ENCODE results near the gene PDE7B. TPM values are rescaled to one million over a fixed set of nuclear protein-coding genes. Genes with fewer than 3 reads are reported as not detected.

PDE7B gene
- total and polyA plus RNA-seq, 2 of the 8 experiments (the other 6 are each of a cell fraction or from before 2014, with no cell fraction given), result not detected

DNA sequence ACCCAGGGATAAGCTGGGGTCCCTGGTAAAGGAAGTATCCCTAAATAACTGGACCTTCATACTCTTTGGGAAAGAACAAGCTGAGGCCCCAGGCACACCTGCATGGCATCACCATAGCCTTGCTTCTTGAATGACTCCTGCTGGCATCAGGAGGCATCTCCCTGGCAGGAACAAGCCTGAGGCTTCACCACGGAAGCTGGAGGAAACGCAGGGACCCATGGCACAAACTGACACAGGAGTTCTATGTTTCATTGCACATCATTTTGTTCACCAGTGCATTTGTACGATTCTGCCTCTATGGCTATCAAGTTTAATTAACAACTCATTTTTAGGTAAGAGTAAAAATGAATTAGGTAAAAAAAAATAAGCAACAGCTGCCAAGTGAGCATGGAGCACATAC, 619 bp upstream of the PDE7B start:
- no peak overlapping the region for H3K4ac ChIP-seq (replicated peaks; ENCODE audit: insufficient read length, low read depth, low read length)
- no peak overlapping the region for H2AK5ac ChIP-seq (ENCODE audit: low read depth, low read length)
- FAIRE-seq (no peak), DNase-seq (ENCODE audit: low read depth in 1 of 2, low spot score in 2 of 2) (no peak)
- no peak overlapping the region for H3K4me2 ChIP-seq (ENCODE audit: insufficient read depth in 1 of 2, low read depth in 2 of 2, low read length in 2 of 2)
- no peak overlapping the region for H2BK120ac ChIP-seq (replicated peaks; ENCODE audit: low read depth, low read length)
- H4K91ac ChIP-seq (replicated peaks; ENCODE audit: insufficient read length, low read length), result no peak overlapping the region
- no peak overlapping the region for H4K5ac ChIP-seq (ENCODE audit: insufficient read length, low read depth, low read length)
- no peak overlapping the region for H3K9ac ChIP-seq (replicated peaks in 1 of 4; ENCODE audit: extremely low read depth in 1 of 4, low read depth in 3 of 4, low read length in 3 of 4)
- no peak overlapping the region for H2AFZ ChIP-seq (ENCODE audit: low read length)
- POLR2A ChIA-PET (ENCODE audit: partially characterized antibody), result no interaction called here
- H3K18ac ChIP-seq (ENCODE audit: extremely low read depth, low read length), result no peak overlapping the region
- no peak overlapping the region for H3K4me3 ChIP-seq (ENCODE audit: extremely low read depth in 1 of 4, insufficient read depth in 2 of 4, low read depth in 3 of 4, low read length in 4 of 4)
- no peak overlapping the region for H3K23ac ChIP-seq (ENCODE audit: insufficient read length)
- no peaks in the 10 kb centered on the region for H3K4me1 ChIP-seq (replicated peaks in 1 of 4; ENCODE audit: control insufficient read depth in 3 of 4, insufficient read depth in 4 of 4, low read length in 3 of 4)
- H4K20me1 ChIP-seq (replicated peaks in 1 of 2; ENCODE audit: control insufficient read depth in 1 of 2, insufficient read depth in 2 of 2, low read length in 2 of 2), result no peaks in the 10 kb centered on the region
- no peaks in the 10 kb centered on the region for H3K9me3 ChIP-seq (ENCODE audit: insufficient read depth in 2 of 2, low read depth in 1 of 2, low read length in 1 of 2)
- no peak for TF ChIP-seq SP4 (IDR thresholded peaks at IDR 0.05; ENCODE audit: low read length)
- TF ChIP-seq KDM1A (IDR thresholded peaks at IDR 0.05; ENCODE audit: borderline replicate concordance, low read length), result no peak
- CTCF ChIA-PET (ENCODE audit: partially characterized antibody), result interaction anchor here (0.8 to 1.5 kb wide), 6 partner anchors 21 to 193 kb away, joined by 3 to 4 read pairs (median 3); no protein-coding TSS in a partner anchor
- H3K79me1 ChIP-seq (ENCODE audit: low read depth, low read length), result no peaks in the 10 kb centered on the region
- H3K56ac ChIP-seq (replicated peaks; ENCODE audit: insufficient read length, low read depth, low read length), result no peak overlapping the region
- H2BK15ac ChIP-seq (ENCODE audit: low read length), result no peak overlapping the region
- H3K36me3 ChIP-seq (ENCODE audit: control insufficient read depth in 2 of 4, insufficient read depth in 4 of 4, low read length in 3 of 4), result no peaks in the 10 kb centered on the region
- no peaks in the 10 kb centered on the region for H3K23me2 ChIP-seq (ENCODE audit: low read depth, low read length)
- no peak overlapping the region for H4K8ac ChIP-seq (ENCODE audit: extremely low read depth, insufficient read depth, low read length)
- no peak overlapping the region for H2BK5ac ChIP-seq (ENCODE audit: low read depth, low read length)
- no peak overlapping the region for H2BK12ac ChIP-seq (ENCODE audit: low read depth, low read length)
- H2BK20ac ChIP-seq (ENCODE audit: low read length), result no peak overlapping the region
- H3K14ac ChIP-seq (ENCODE audit: insufficient read length), result no peak overlapping the region
- 87% methylated on average over 3 of the region's 3 CpGs; no CpG with 5 or more reads in 1 of the 2 experiments for WGBS, 2 experiments (ENCODE audit: extremely low coverage in 1 of 2, insufficient coverage in 1 of 2, insufficient read length in 1 of 2, insufficient replicate concordance in 2 of 2, low coverage in 1 of 2, low lambda C conversion rate in 2 of 2, missing lambda C conversion rate in 1 of 2)
- no peak overlapping the region for H3K27ac ChIP-seq (ENCODE audit: low read depth, low read length)
- H3K79me2 ChIP-seq (ENCODE audit: control insufficient read depth in 1 of 2, insufficient read depth in 2 of 2, low read length in 2 of 2), result no peaks in the 10 kb centered on the region
- H3K27me3 ChIP-seq (replicated peaks in 1 of 4; ENCODE audit: control insufficient read depth in 3 of 4, extremely low read depth in 1 of 4, insufficient read depth in 3 of 4, low read length in 3 of 4), result no peaks in the 10 kb centered on the region

All from H1 (cell line).